K562 (cell line): ENCODE results near the gene CHST12. TPM values are rescaled to one million over a fixed set of nuclear protein-coding genes. Genes with fewer than 3 reads are reported as not detected.

Source experiments
- ATAC-seq: fragments of 200-7000 bp; cut with Tn5 transposase; 3 replicates; pipeline ENCODE4 v1.9.1; 2020; ENCODE audit warnings: moderate library complexity
- BruUV-seq: library from RNA; stranded (reverse); fragments of 400-500 nt; replicated peaks from 2 replicates; lab custom pipeline; 2021; lab: Mats Ljungman, UMichigan
- CTCF ChIA-PET: fragments of 300-600 bp; formaldehyde crosslinking; extraction: SDS; loops from one replicate; lab custom pipeline; 2021; ENCODE audit warnings: low intra/inter-chr PET ratio; lab: Yijun Ruan, JAX
- POLR2A ChIA-PET: fragments of 300-600, 350-650 bp; sonication (Branson Sonifier 250); formaldehyde crosslinking; extraction: SDS; loops from one replicate; lab custom pipeline; 2021; ENCODE audit warnings: antibody characterized with exemption, inconsistent platforms; lab: Yijun Ruan, JAX
- DNase-seq, 4 experiments: peaks; one replicate each; pipeline versions ENCODE4 v3.0.0 to v3.0.0-alpha.2; 2011 to 2018; ENCODE audit warnings: low spot score in 3 of 4, mixed read lengths in 3 of 4; ENCODE audit errors: extremely low read depth in 1 of 4
- FAIRE-seq: peaks from 2 replicates; lab custom pipeline; 2011; peaks lifted over from hg19 to GRCh38; lab: Jason Lieb, UNC
- H2AFZ ChIP-seq: 2 replicates; pipeline ENCODE4 v1.6.0; 2011; ENCODE audit warnings: low read depth, low read length, control low read depth, inconsistent platforms
- H3K27ac ChIP-seq: fragments of 200-600 bp; 3 replicates; pipeline ENCODE4 v1.8.0; 2011; ENCODE audit warnings: low read depth, mild to moderate bottlenecking, control low read depth, inconsistent platforms, low read length, moderate library complexity, mixed read lengths; ENCODE audit errors: extremely low read depth
- H3K27me3 ChIP-seq, 2 experiments: fragments of 300-600 bp in 1 of 2; 2 replicates in 1 of 2; 3 replicates in 1 of 2; pipeline versions ENCODE4 v1.6.0 to v1.8.0; 2011; ENCODE audit warnings: inconsistent platforms in 2 of 2, low read length in 2 of 2, mild to moderate bottlenecking in 1 of 2, mixed read lengths in 1 of 2, moderate library complexity in 1 of 2; ENCODE audit not compliant: control insufficient read depth in 2 of 2, insufficient read depth in 2 of 2
- H3K36me3 ChIP-seq: fragments of 300-600 bp; 3 replicates; pipeline ENCODE4 v1.8.0; 2011; ENCODE audit warnings: mild to moderate bottlenecking, low read length, inconsistent platforms; ENCODE audit not compliant: control insufficient read depth, insufficient read depth
- H3K4me1 ChIP-seq, 2 experiments: fragments of 200-600 bp in 1 of 2; replicated peaks in 1 of 2; 2 replicates in 1 of 2; 3 replicates in 1 of 2; pipeline versions ENCODE4 v1.5.1 to v1.8.0; 2011; ENCODE audit warnings: inconsistent platforms in 2 of 2, low read length in 2 of 2, mild to moderate bottlenecking in 1 of 2, mixed read lengths in 1 of 2, moderate library complexity in 1 of 2; ENCODE audit not compliant: control insufficient read depth in 2 of 2, insufficient read depth in 2 of 2
- H3K4me2 ChIP-seq: 2 replicates; pipeline ENCODE4 v1.6.1; 2011; ENCODE audit warnings: low read length, control low read depth, inconsistent platforms, mixed read lengths; ENCODE audit not compliant: insufficient read depth
- H3K4me3 ChIP-seq: fragments of 200-600 bp; sonication (generic), shearing (Covaris generic); 2 replicates; pipeline ENCODE4 v1.5.1; 2016; ENCODE audit warnings: control low read depth, inconsistent platforms
- H3K79me2 ChIP-seq: fragments of 200-600 bp; 3 replicates; pipeline ENCODE4 v1.8.0; 2011; ENCODE audit warnings: low read length, inconsistent platforms; ENCODE audit not compliant: control insufficient read depth, insufficient read depth
- H3K9ac ChIP-seq, 2 experiments: 2 replicates each; pipeline versions ENCODE4 v1.6.0 to v1.6.1; 2011; ENCODE audit warnings: low read depth in 2 of 2, low read length in 2 of 2, control low read depth in 1 of 2, inconsistent platforms in 1 of 2, mild to moderate bottlenecking in 1 of 2, mixed read lengths in 1 of 2; ENCODE audit not compliant: insufficient read depth in 1 of 2
- H3K9me1 ChIP-seq: one replicate; pipeline ENCODE4 v1.6.0; 2011; ENCODE audit warnings: inconsistent platforms, mild to moderate bottlenecking, low read length, moderate library complexity; ENCODE audit not compliant: control insufficient read depth, insufficient read depth
- H3K9me3 ChIP-seq: replicated peaks from 2 replicates; pipeline ENCODE4 v1.5.1; 2011; ENCODE audit warnings: low read depth, low read length, inconsistent platforms; ENCODE audit not compliant: control insufficient read depth, insufficient read depth
- H4K20me1 ChIP-seq: replicated peaks from 2 replicates; pipeline ENCODE4 v1.6.1; 2011; ENCODE audit warnings: low read length, inconsistent platforms, mixed read lengths; ENCODE audit not compliant: control insufficient read depth, insufficient read depth
- ARHGAP35 ChIP-seq: fragments of 450-650 bp; IDR thresholded peaks from 2 replicates; pipeline ENCODE4 v1.6.1; 2018; ENCODE audit not compliant: partially characterized antibody
- CREBBP ChIP-seq: IDR thresholded peaks from one replicate; pipeline ENCODE4 v1.6.1; 2012; ENCODE audit warnings: low read depth, mild to moderate bottlenecking, control low read depth, inconsistent platforms, low read length
- PHF20 ChIP-seq: fragments of 450-650 bp; IDR thresholded peaks from 2 replicates; pipeline ENCODE4 v1.6.1; 2018; ENCODE audit not compliant: partially characterized antibody
- ZNF551 ChIP-seq: fragments of 250-450 bp; sonication (Bioruptor Pico); IDR thresholded peaks from 2 replicates; pipeline ENCODE4 v1.5.0; 2021; ENCODE audit warnings: mild to moderate bottlenecking, moderate library complexity
- WGBS: fragments of 100-300 bp; shearing (Covaris generic); methylation state at CpG from one replicate; pipeline ENCODE4 v1.1.6; 2016; ENCODE audit warnings: low coverage, mixed read lengths; ENCODE audit not compliant: insufficient coverage; ENCODE audit errors: missing lambda C conversion rate; 5-methylcytosine and 5-hydroxymethylcytosine counted together
- in situ Hi-C: fragments of 300-500 bp; cut with MboI; formaldehyde crosslinking; loops from 4 replicates; pipeline ENCODE4 v1.15.0; 2018; ENCODE audit warnings: inconsistent platforms, mixed read lengths
- intact Hi-C: fragments of 100-400 bp; cut with micrococcal nuclease; formaldehyde crosslinking; loops from 2 replicates; pipeline ENCODE4 v1.14.2; 2022
- polyA plus RNA-seq, 8 experiments: library from polyadenylated mRNA; depleted of rRNA in 4 of 8; stranded (reverse) in 5 of 8; unstranded in 3 of 8; fragments of >200 nt; fragmentation: Nextera tagmentation in 2 of 8; fragmentation: Illumina TruSeq in 1 of 8; extraction: Ambion mirVana in 2 of 8; extraction: Trizol in 1 of 8; gene quantifications; 2 replicates each; pipeline versions ENCODE4 v1.2.1 to v1.2.3, GENCODE V29; 2011 to 2014; ENCODE audit warnings: inconsistent platforms in 1 of 8, missing spikeins in 1 of 8
- total RNA-seq, 7 experiments: library from RNA; depleted of rRNA in 6 of 7; stranded (reverse); fragments of >200 nt in 6 of 7; fragmentation: Illumina TruSeq in 2 of 7; extraction: Trizol in 2 of 7; gene quantifications; 2 replicates each; pipeline versions ENCODE4 v1.2.1 to v1.2.3, GENCODE V29; 2011 to 2021; ENCODE audit warnings: low replicate concordance in 1 of 7
- TF ChIP-seq, protein P1 (sequence below), 2 experiments: fragments of 450-650 bp in 1 of 2; sonication (generic) in 1 of 2; formaldehyde crosslinking in 1 of 2; IDR thresholded peaks in 1 of 2; conservative IDR thresholded peaks in 1 of 2; 2 replicates each; pipeline versions ENCODE4 v1.6.1 to v1.8.1; 2016 to 2023; ENCODE audit warnings: mild to moderate bottlenecking in 2 of 2, moderate library complexity in 2 of 2, inconsistent platforms in 1 of 2, missing genetic modification reagents in 1 of 2
- TF ChIP-seq, protein P2 (sequence below): fragments of 250-450 bp; sonication (Bioruptor Pico); IDR thresholded peaks from 2 replicates; pipeline ENCODE4 v1.8.0; 2022; ENCODE audit warnings: inconsistent platforms

Gene CHST12
- total and polyA plus RNA-seq, 9 of the 15 experiments (the other 6 are each of a cell fraction or from before 2014, with no cell fraction given) = 0.18 to 19.8 (median 3.6) TPM

DNA sequence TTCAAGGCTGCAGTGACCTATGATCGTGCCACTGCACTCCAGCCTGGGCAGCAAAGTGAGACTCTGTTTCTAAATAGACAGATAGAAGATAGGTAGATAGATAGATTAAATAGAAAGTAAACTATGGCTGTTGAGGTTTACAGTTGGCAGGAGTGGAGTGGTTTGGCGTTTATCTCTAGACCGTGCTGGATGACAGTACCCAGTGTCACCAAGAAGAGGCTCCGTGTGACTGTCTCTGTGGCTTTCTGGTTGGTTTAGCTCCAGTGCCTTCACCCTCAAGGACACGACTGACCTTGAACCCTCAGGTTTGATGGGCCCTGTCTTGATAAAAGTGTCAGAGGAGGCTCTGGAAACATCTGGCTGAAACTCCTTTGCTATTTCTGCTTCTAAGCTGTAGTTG, 31.7 kb downstream of the CHST12 start:
- Histone ChIP-seq H3K4me2 (no peak overlapping the region), H4K20me1 (no peaks in the 10 kb centered on the region; the same call in 1 of the 2 replicates), H3K9ac (no peak overlapping the region), H3K9me1 (peaks cover under 1% of the 10 kb centered on the region), H3K4me3 (no peak overlapping the region), H3K4me1 (peaks cover 0 to 15% of the 10 kb centered on the region in 2 experiments; a peak in 2 of 5 replicates), H2AFZ (no peak overlapping the region), H3K27ac (no peak overlapping the region), H3K9me3 (no peaks in the 10 kb centered on the region; the same call in 1 of the 2 replicates), H3K27me3 (no peaks in the 10 kb centered on the region), H3K36me3 (peaks cover 16% of the 10 kb centered on the region; the same call in 1 of the 3 replicates), H3K79me2 (peaks cover 8% of the 10 kb centered on the region; the same call in 1 of the 3 replicates)
- BruUV-seq = TSS peak; percentile 20
- DNase-seq (no peak), ATAC-seq (no peak), FAIRE-seq (no peak)
- intact Hi-C loops (loop anchor here (10.0 kb wide), 1 partner anchor 60 kb away; no protein-coding TSS in a partner anchor), in situ Hi-C loops (no loop called here)
- TF ChIP-seq, protein P1, sequence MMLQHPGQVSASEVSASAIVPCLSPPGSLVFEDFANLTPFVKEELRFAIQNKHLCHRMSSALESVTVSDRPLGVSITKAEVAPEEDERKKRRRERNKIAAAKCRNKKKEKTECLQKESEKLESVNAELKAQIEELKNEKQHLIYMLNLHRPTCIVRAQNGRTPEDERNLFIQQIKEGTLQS (IDR thresholded peaks at IDR 0.05) = no peak
- TF ChIP-seq, protein P1 (CRISPR knock-in tag; conservative IDR thresholded peaks at IDR 0.05) = no peak
- TF ChIP-seq ARHGAP35 = no peak
- TF ChIP-seq, protein P2, sequence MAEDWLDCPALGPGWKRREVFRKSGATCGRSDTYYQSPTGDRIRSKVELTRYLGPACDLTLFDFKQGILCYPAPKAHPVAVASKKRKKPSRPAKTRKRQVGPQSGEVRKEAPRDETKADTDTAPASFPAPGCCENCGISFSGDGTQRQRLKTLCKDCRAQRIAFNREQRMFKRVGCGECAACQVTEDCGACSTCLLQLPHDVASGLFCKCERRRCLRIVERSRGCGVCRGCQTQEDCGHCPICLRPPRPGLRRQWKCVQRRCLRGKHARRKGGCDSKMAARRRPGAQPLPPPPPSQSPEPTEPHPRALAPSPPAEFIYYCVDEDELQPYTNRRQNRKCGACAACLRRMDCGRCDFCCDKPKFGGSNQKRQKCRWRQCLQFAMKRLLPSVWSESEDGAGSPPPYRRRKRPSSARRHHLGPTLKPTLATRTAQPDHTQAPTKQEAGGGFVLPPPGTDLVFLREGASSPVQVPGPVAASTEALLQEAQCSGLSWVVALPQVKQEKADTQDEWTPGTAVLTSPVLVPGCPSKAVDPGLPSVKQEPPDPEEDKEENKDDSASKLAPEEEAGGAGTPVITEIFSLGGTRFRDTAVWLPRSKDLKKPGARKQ (CRISPR knock-in tag) = no peak
- no peak for TF ChIP-seq ZNF551
- TF ChIP-seq PHF20 = no peak
- TF ChIP-seq CREBBP = no peak
- CTCF ChIA-PET = no interaction called here
- 55% methylated on average over 5 of the region's 5 CpGs for WGBS
- POLR2A ChIA-PET = no interaction called here
